Peyer's patch (tissue), 4 donors: ENCODE measurements around the gene SYNE4. TPM values are rescaled to one million over a fixed set of nuclear protein-coding genes. Genes with fewer than 3 reads are reported as not detected.

Source experiments
- DNase-seq, 3 donors: peaks; one replicate each; pipeline ENCODE4 v3.0.0-alpha.2; 2017 to 2019
- H3K27ac ChIP-seq, 4 donors: fragments of 200-600 bp; sonication (generic); one replicate each; pipeline ENCODE4 v1.5.1; 2016 to 2019
- H3K27me3 ChIP-seq, 2 donors: fragments of 200-600 bp; sonication (generic); one replicate each; pipeline ENCODE4 v1.5.1; 2019
- H3K36me3 ChIP-seq, 3 donors: fragments of 200-600 bp; sonication (generic); one replicate each; pipeline ENCODE4 v1.5.1; 2016 to 2019
- H3K4me1 ChIP-seq, 4 donors: fragments of 200-600 bp; sonication (generic); one replicate each; pipeline ENCODE4 v1.5.1; 2016 to 2019
- H3K4me3 ChIP-seq, 4 donors: fragments of 200-600 bp; sonication (generic); 1 replicate in 3 of 4; 2 replicates in 1 of 4; pipeline ENCODE4 v1.5.1; 2016 to 2019; ENCODE audit warnings: mild to moderate bottlenecking in 1 of 4
- H3K9me3 ChIP-seq, 4 donors: fragments of 200-600 bp; sonication (generic); one replicate each; pipeline ENCODE4 v1.5.1; 2016 to 2019; ENCODE audit warnings: mild to moderate bottlenecking in 1 of 4
- POLR2A ChIP-seq, 2 donors: fragments of 450-650 bp; IDR thresholded peaks; one replicate each; pipeline ENCODE4 v1.5.1; 2017; ENCODE audit warnings: antibody characterized with exemption in 2 of 2, mild to moderate bottlenecking in 2 of 2, moderate library complexity in 2 of 2
- total RNA-seq, 4 donors: library from RNA; depleted of rRNA; stranded (reverse); fragments of >200 nt; gene quantifications; one replicate each; pipeline ENCODE4 v1.1.0, GENCODE V29; 2016
- TF ChIP-seq, protein P1 (sequence below), 6 experiments: fragments of 450-650 bp in 4 of 6; fragments of 200-600 bp in 2 of 6; sonication (generic) in 1 of 6; IDR thresholded peaks; one replicate each; pipeline ENCODE4 v1.5.1; 2017 to 2019; ENCODE audit warnings: antibody characterized with exemption in 6 of 6, mild to moderate bottlenecking in 3 of 6, moderate library complexity in 1 of 6

The SYNE4 gene
- total RNA-seq, 4 donors from 2014 or later, result 0.67 to 6.8 (median 6.1) TPM; not detected in 1

DNA sequence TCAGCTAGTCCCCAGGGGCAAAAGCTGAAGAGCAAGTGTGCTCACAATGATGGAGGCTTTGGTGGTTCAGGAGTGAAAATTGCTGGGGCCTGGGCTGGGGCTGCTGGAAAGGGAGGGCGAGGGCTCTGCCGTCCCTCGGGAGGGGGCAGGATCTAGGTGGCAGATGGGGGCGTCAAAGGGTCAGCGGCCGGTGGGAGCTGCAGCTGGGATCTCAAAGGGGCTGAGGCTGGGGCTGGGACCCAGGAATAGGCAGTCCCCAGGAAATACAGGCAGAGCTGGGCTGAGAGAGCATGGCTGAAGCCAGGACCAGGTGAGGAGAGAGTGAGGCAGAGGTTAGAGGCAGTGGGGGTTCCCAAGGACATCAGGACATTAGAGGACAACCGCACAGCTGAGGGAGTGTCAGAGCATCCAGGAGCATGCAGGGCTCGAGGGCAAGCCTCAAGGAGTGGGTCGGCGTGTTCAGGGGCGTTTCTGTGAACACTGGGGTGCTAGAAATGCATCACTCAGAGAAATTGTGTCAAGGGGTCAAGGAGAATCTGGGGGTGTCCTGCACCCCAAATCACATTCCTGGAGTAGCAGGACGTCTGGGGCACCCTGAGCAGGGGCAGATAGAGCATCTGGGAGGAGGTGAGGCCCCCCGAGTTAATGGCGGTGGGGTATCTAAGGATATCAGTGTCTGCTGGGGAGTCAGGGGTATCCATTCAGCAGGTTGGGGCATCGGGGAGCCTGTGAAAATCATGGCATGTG, 1.2 kb upstream of the SYNE4 start:
- Histone ChIP-seq H3K4me1 (peaks cover 0 to 23% (median 6%) of the 10 kb centered on the region in 4 donors), H3K27me3 (no peaks in the 10 kb centered on the region), H3K9me3 (no peaks in the 10 kb centered on the region), H3K27ac (peak overlapping the region; percentile 4 to 54 (median 48)), H3K36me3 (no peaks in the 10 kb centered on the region), H3K4me3 (peak overlapping the region; percentile 25 to 55 (median 42))
- DNase-seq, result no peak
- TF ChIP-seq, protein P1, sequence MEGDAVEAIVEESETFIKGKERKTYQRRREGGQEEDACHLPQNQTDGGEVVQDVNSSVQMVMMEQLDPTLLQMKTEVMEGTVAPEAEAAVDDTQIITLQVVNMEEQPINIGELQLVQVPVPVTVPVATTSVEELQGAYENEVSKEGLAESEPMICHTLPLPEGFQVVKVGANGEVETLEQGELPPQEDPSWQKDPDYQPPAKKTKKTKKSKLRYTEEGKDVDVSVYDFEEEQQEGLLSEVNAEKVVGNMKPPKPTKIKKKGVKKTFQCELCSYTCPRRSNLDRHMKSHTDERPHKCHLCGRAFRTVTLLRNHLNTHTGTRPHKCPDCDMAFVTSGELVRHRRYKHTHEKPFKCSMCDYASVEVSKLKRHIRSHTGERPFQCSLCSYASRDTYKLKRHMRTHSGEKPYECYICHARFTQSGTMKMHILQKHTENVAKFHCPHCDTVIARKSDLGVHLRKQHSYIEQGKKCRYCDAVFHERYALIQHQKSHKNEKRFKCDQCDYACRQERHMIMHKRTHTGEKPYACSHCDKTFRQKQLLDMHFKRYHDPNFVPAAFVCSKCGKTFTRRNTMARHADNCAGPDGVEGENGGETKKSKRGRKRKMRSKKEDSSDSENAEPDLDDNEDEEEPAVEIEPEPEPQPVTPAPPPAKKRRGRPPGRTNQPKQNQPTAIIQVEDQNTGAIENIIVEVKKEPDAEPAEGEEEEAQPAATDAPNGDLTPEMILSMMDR (IDR thresholded peaks at IDR 0.05), result no peak
- no peak for TF ChIP-seq POLR2A (IDR thresholded peaks at IDR 0.05)

DNA sequence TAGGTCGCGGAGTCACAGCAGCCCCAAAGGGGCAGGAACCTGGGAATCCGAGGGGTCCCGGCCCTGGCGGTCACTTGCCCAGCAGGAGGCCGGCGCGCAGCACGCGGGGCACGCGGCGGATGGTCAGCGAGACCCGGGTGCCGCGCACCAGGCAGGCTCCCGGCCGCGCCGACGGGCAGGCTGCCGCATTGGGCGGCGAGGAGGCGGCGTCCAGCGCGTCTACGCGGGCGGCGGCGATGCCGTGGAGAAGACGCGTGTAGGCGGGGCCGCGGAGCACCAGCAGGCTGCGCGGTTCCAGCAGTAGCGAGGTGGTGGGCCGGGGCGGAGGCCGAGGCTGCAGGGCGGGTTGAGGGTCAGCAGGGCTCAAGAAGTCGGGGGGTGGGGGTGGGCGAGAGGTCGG, 607 bp upstream of the SYNE4 start:
- Histone ChIP-seq H3K4me3 (peak overlapping the region; percentile 25 to 55 (median 42)), H3K9me3 (no peaks in the 10 kb centered on the region), H3K4me1 (peaks cover 0 to 23% (median 2%) of the 10 kb centered on the region in 4 donors), H3K36me3 (no peaks in the 10 kb centered on the region), H3K27me3 (no peaks in the 10 kb centered on the region), H3K27ac (peak overlapping the region; percentile 4 to 54 (median 48))
- TF ChIP-seq, protein P1 (IDR thresholded peaks at IDR 0.05), result peak in 1 of 6 experiments; percentile 3
- peak in 1 of 2 donors; percentile 26 for TF ChIP-seq POLR2A (IDR thresholded peaks at IDR 0.05)
- DNase-seq, result peak; percentile 34 to 80 (median 70)

DNA sequence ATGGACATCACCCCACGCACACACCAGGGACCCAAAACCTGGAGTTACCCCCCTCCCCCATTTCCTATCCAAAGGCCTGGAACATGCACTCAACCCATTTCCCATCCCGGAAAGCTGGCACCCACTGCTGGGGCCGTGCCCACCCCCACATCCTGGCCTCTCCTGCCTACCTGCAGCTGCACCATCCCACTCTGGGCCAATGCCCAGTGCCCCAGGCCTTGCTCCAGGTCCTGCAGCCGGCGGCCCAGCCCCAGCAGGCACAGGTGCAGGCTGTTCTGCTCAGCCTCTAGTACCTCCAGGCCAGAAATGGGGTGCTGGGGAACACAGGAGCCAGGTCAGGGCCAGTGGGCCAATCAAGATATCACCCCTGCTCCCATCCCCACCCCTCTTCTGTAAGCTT, 1.7 kb downstream of the SYNE4 start:
- Histone ChIP-seq H3K36me3 (no peaks in the 10 kb centered on the region), H3K27ac (no peak overlapping the region), H3K27me3 (no peaks in the 10 kb centered on the region), H3K9me3 (no peaks in the 10 kb centered on the region), H3K4me3 (no peak overlapping the region), H3K4me1 (peaks cover 0 to 12% (median 0%) of the 10 kb centered on the region in 4 donors)
- TF ChIP-seq POLR2A (IDR thresholded peaks at IDR 0.05), result no peak
- TF ChIP-seq, protein P1 (IDR thresholded peaks at IDR 0.05), result no peak
- DNase-seq, result no peak

DNA sequence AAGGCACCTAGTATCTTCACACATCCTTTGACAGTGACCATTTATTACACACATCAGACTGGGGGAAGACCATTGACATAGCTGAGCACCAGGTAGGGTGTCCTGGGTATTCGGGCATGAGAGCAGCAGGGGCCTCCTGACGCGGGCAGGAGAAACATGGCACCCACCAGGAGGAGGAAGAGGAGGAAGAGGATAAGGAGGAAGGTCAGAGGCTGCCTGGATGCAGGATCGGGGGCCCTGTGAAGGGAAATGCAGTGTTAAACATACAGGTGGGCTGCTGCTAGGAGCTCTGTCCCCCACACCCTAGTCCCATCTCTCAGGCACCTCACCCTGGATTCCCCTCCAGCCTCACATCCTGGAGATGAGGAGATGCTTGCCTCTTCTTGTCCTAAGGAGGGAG, 5.3 kb downstream of the SYNE4 start:
- H3K36me3 ChIP-seq, result peaks cover 0 to 6% (median 0%) of the 10 kb centered on the region in 3 donors
- DNase-seq, result no peak
- no peak overlapping the region for H3K4me3 ChIP-seq
- no peak overlapping the region for H3K27ac ChIP-seq
- H3K27me3 ChIP-seq, result no peaks in the 10 kb centered on the region
- TF ChIP-seq, protein P1 (IDR thresholded peaks at IDR 0.05), result no peak
- H3K9me3 ChIP-seq, result no peaks in the 10 kb centered on the region
- H3K4me1 ChIP-seq, result peaks cover 0 to 6% (median 0%) of the 10 kb centered on the region in 4 donors

DNA sequence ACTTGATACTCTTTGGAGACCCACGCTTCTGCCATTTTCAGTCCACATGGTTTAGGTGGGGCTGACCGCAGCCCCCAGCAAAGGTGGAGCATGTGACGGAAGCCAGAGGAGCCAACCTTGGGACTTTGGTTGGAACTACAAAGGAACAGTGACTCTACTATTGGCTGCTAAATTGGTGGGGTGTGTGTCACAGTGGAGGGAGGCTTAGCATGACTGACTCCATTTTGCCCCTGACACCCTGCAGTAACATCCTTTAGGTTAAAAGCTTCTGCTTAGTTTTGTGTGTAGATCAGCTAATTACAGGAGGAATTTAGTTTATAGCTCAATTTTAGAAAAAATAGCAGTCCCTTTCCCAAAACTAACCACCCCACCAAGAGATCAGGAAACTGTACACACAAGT, 7.0 kb downstream of the SYNE4 start:
- DNase-seq, result no peak
- Histone ChIP-seq H3K4me3 (no peak overlapping the region), H3K9me3 (no peaks in the 10 kb centered on the region), H3K36me3 (peaks cover 0 to 16% (median 0%) of the 10 kb centered on the region in 3 donors), H3K27me3 (no peaks in the 10 kb centered on the region), H3K4me1 (peaks cover 0 to 17% (median 0%) of the 10 kb centered on the region in 4 donors), H3K27ac (no peak overlapping the region)
- TF ChIP-seq POLR2A (IDR thresholded peaks at IDR 0.05), result no peak
- TF ChIP-seq, protein P1 (IDR thresholded peaks at IDR 0.05), result no peak
